ENCODE data around the gene B3GLCT.
"Not testable (repeated sequence)": the region's sequence is repeated elsewhere in the genome, so short reads cannot be mapped to it uniquely, and the experiment has no call there.

The B3GLCT gene

DNA sequence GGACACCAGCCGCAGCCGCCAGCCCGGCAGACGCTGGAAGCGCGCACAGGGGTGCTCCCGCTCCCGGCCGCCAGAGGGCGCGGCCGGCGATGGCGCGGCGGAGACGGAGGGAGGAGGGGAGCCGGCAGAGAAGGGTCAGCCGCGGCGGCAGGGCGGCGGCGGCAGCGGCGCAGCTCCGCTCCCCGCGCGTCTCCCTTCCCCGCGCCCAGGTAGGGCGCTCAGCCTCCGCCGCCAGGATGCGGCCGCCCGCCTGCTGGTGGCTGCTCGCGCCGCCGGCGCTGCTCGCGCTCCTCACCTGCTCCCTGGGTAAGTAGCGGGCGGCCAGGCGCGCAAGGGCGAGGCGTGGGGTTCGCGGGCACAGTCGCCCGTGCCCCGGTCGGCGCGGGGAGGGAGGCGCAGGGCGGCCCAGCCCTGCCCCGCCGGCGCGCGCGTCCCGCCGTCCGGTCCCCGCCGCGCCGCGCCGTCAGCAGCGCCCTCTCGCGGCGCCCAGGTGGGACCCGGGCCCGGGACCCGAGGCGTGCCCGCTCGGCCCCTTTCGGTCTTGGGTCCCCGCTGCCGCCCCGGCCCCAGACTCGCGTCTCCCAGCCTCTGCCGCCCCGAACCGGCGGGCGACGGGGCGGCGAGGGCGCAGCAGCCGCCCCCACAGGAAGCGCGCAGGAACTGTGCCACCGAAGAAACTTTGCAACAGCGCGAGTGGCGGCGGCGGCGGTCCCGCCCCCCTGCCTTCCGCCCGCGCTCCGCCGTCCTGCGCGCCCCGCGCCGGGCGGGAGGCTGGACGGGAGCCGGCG, at the start of gene B3GLCT:
B3GLCT (plus strand) TSS at position 127 of the 788 bp plus-strand sequence; CDS start at position 237, 110 bp downstream.
- peak; percentile 50 to 62 for DNase-seq (ENCODE audit: low read depth in 2 of 2)

DNA sequence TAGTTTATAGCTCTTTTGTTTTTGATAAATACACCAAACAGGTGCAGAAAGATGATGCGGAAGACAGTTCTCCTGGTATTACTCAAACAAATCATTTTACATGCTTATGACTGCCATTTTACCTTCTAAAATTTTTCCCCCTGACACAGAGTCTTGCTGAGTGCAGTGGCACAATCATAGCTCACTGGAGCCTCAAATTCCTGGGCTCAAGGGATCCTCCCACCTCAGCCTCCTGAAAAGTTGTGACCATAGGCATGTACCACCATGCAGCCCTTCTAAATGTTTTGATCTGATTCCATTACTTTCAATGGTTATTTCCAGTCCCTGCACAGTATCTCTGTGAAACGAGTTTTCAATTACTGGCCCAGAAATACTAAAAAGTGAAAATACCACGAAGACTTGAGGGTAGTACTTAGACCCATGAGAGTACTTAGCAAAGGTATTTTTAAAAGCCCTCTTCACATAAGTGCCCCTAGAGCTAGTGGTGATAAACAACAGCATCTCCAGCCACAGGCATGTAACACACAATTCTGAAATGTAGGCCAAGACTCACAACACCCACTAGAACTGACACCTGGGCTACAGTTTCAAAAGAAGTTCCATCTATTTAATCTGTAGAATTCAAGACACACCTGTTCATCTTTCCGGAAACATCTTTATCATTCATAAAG, 49.3 kb upstream of the B3GLCT start:
- DNase-seq (ENCODE audit: low read depth in 2 of 2), result no peak

DNA sequence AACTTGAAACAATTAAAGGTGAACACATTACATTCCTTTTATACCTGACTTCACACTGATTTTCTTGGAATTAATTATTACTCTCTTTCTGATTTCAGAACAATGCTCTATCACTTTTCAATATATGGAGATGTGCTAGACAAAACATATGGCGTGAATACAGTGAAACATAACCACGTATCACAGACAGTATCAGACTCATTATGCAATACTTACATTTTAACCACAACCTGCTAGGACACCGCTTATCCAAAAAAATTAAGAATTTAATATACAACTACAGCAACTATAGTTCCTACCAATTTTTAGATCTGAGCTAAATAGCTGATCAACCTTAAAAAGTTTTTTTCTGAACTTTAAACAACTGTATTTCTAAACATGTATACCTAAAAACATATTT, 47.9 kb upstream of the B3GLCT start:
- DNase-seq (ENCODE audit: low read depth in 2 of 2), result no peak

- DNase-seq (ENCODE audit: low read depth in 2 of 2), result no peak
Observed at GRCh38 chr13:31154939-31155338, 44.8 kb upstream of the B3GLCT start.

GRCh38 chr13:31159306-31159705, 40.5 kb upstream of the B3GLCT start:
- DNase-seq (ENCODE audit: low read depth in 2 of 2), result no peak

- peak; percentile 44 to 47 for DNase-seq (ENCODE audit: low read depth in 2 of 2)
Observed at GRCh38 chr13:31160857-31161556, 38.8 kb upstream of the B3GLCT start.

DNA sequence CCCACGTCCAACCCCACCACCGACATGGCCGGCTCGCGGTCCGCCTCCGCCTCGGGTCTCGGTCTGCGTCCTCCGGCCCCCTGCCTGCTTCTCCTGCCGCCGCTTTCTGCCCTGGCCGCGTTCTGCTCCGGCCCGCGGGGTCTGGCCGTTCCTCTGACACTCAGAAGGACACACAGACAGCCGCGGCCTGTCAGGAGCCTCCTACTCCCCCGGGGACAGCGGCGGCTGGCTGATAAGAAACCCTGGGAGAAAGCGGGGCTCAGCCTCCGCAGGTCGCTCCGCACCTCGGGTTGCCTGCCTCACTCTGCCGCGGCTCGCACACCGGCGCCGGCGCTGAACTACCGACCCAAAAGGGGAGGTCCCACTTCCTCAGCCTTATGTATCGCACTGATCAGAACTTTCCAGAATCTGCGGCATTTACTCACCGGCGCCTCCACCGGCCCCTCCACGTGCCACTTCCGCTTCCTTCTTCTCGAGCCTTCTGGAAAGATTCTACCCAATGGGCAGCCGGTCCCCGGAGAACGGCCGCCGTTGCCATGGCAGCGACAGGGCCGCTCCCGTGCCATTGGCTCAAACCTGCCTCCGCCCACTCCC, 38.1 kb upstream of the B3GLCT start, which contains the start of gene HSPH1:
HSPH1 (minus strand) TSS at position 348 of the 594 bp plus-strand sequence; CDS start at position 26, 322 bp downstream.
- peak; percentile 97 to 99 for DNase-seq (ENCODE audit: low read depth in 2 of 2)

DNA sequence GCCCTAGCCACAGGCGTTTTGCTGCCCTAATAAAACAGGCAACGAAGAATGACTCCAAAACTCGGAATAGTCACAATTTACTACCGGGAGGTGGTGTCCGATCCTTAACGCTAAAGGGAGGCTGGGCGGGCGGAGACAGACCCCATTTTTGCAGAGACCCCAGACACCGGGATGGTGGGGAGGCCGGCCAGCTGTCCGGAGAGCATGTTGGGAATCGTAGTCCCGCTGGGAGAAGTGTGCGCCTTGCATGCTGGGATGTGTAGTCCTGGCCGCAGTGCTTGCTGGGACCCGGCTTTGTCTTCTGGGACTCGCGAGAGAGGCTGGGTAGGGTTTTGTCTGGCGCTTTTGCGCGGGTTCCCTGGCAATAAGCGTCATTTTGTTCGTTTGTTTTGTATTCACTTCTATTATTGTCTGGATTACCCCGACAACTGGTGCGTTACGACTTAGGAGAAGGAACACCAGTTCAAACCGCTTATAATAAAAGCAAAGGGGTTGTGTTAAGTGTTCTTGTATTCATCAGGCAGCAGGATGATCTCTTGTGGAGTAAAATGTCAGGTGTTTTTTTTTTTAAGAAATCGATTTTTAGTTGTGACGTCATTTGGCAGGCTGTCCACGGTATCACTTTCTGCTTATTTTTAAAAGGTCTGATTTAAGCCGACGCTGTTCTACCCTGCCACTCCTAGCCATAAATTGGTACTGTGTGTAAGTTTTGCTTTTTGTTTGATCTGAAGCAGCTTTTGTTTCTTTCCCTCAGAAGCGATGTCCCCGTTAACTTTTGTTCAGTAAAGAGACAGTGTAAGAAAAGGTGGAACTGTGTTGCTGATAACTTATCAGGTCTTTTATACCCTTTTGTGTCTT, 37.4 kb upstream of the B3GLCT start:
- peak; percentile 89 to 94 for DNase-seq (ENCODE audit: low read depth in 2 of 2)

DNA sequence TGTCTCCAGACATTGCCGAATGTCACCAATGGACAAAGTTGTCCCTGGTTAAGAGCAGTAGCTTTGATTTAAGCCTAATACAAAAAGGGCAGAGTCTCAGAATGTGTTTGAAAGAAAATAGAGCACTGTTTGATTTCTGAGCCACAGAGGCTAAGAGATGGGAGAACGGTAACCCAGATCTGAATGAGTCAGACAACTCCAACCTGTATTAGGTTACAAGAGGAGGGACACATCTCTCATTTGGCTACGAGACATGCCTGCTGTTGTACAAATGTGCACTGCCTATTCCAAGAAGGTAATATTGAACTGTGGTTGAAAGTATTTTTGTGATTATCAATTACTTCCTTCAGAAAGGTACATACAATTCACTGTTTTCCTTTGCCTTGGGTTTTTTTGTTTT, 33.2 kb upstream of the B3GLCT start:
- DNase-seq (ENCODE audit: low read depth in 2 of 2), result no peak

DNA sequence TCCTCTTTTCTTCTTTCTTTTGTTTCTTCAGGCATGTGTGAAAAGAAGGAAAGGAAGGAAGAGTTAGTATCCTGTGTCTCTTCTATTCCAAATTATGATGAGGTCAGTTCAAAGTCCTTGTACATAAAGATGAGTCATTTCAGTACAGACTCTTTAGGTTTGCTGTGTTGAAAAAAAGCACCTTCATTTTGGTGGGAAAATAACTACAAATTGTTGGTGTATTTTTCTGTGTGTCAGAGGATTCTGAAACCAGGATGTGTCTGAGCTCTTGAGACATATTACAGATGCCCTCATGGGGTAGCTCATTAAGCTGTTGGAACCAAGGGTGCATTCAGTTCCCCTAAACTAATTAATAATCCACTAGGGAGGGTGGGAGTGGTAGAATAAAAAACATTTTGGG, 32.3 kb upstream of the B3GLCT start:
- DNase-seq (ENCODE audit: low read depth in 2 of 2), result no peak

- no peak for DNase-seq (ENCODE audit: low read depth in 2 of 2)
Observed at GRCh38 chr13:31168166-31168565, 31.6 kb upstream of the B3GLCT start.

DNA sequence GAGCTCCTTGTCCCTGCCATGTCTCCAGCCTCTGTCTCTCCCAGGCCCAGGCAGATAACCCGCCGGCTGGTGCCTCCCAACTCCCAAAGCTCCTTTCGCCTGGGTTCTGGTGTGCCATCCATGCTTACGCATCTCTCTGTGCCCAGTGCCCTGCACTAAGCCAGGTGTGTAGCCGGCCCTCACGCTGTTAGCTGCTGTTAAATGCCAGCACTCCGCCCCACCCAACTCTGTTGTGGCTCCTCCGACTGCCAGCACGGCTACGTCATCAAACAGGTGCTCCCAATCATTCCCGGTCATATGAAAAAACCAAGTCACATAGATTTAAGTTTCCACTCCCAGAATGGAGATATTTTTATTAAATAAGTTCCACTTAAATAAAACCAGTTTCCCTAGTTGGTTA, 31.0 kb upstream of the B3GLCT start:
- DNase-seq (ENCODE audit: low read depth in 2 of 2), result no peak

- no peak for DNase-seq (ENCODE audit: low read depth in 2 of 2)
Observed at GRCh38 chr13:31172001-31172400, 27.8 kb upstream of the B3GLCT start.

GRCh38 chr13:31172535-31172934, 27.2 kb upstream of the B3GLCT start:
- no peak for DNase-seq (ENCODE audit: low read depth in 2 of 2)

DNA sequence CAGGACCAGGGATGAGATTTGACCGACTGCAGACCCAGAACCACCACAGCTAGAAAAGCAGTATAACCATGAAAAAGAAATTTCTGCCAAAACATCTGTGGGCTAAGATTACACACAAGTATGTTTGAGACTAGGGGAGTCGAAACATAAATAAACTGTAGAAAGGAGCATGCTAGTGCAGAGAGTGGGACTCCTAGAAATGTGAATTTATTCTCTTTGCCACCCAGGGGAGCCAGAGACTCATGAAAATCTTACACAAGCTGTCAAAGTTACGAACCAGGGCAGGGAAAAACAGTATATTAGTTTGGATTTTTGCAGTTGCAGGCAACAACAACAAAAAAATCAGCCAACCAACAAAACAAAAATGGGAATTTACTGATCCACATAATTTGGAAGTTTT, 25.8 kb upstream of the B3GLCT start:
- DNase-seq (ENCODE audit: low read depth in 2 of 2), result no peak

GRCh38 chr13:31175847-31176532, 23.8 kb upstream of the B3GLCT start:
- DNase-seq (ENCODE audit: low read depth in 2 of 2), result no peak

DNA sequence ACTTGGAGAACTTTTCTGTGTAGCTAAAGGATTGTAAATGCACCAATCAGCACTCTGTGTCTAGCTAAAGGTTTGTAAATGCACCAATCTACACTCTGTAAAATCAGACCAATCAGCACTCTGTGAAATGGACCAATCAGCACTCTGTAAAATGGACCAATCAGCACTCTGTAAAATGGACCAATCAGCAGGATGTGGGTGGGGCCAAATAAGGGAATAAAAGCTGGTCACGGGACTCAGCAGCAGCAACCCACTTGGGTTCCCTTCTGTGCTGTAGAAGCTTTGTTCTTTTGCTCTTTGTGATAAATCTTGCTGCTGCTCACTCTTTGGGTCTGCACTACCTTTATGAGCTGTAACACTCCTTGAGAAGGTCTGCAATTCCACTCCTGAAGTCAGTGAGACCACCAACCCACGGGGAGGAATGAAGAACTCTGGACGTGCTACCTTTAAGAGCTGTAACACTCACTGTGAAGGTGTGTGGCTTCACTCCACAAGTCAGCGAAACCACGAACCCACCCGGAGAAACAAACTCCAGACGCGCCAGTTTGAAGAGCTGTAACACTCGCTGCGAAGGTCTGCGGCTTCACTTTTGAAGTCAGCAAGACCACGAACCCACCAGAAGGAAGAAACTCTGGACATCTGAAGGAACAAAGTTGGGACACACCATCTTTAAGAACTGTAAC, 21.8 kb upstream of the B3GLCT start:
- not testable (repeated sequence) for DNase-seq (ENCODE audit: low read depth in 2 of 2)

GRCh38 chr13:31179241-31179640, 20.5 kb upstream of the B3GLCT start:
- DNase-seq (ENCODE audit: low read depth in 2 of 2), result no peak

GRCh38 chr13:31179754-31180153, 20.0 kb upstream of the B3GLCT start:
- no peak for DNase-seq (ENCODE audit: low read depth in 2 of 2)

DNA sequence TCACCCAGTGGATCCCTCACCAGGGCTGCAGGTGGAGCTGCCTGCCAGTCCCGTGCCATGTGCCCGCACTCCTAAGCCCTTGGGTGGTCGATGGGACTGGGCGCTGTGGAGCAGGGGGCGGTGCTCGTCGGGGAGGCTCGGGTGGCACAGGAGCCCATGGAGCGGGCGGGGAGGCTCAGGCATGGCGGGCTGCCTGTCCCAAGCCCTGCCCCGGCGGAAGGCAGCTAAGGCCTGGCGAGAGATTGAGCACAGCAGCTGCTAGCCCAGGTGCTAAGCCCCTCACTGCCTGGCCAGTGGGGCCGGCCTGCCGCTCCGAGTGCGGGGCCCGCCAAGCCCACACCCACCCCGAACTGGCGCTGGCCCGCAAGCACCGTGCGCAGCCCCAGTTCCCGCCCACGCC, 16.8 kb upstream of the B3GLCT start:
- DNase-seq (ENCODE audit: low read depth in 2 of 2), result no peak

Data from activated CD8-positive, alpha-beta memory T cell treated with anti-CD3 and anti-CD28 coated beads for 4 hours (primary cell).